HEK293 (cell line): ENCODE measurements around the gene DNAJC5.
A peak's percentile ranks its signal among the peaks of the same experiment; 100 is the strongest.

ENCODE experiments used
- CTCF ChIA-PET: fragments of 350-600 bp; formaldehyde crosslinking; extraction: SDS; loops from one replicate; lab custom pipeline; 2021; ENCODE audit warnings: antibody characterized with exemption; lab: Yijun Ruan, JAX
- POLR2A ChIA-PET: fragments of 300-600 bp; formaldehyde crosslinking; extraction: SDS; loops from one replicate; lab custom pipeline; 2020; ENCODE audit warnings: antibody characterized with exemption, inconsistent platforms; lab: Yijun Ruan, JAX
- H3K27ac ChIP-seq: fragments of 200-500 bp; sonication (Bioruptor generic); 2 replicates; pipeline ENCODE4 v1.5.1; 2014; ENCODE audit warnings: low read depth, low read length, control low read depth, inconsistent platforms; ENCODE audit errors: extremely low read depth
- H3K36me3 ChIP-seq, 2 experiments: fragments of 200-500 bp in 1 of 2; sonication (Bioruptor generic) in 1 of 2; 1 replicate in 1 of 2; 2 replicates in 1 of 2; pipeline ENCODE4 v1.5.1; 2014 to 2017; ENCODE audit warnings: inconsistent platforms in 2 of 2, low read length in 2 of 2; ENCODE audit not compliant: control insufficient read depth in 2 of 2, insufficient read depth in 1 of 2
- H3K4me1 ChIP-seq: fragments of 200-500 bp; sonication (Bioruptor generic); 2 replicates; pipeline ENCODE4 v1.5.1; 2014; ENCODE audit warnings: mild to moderate bottlenecking, low read length, inconsistent platforms; ENCODE audit not compliant: control insufficient read depth, insufficient read depth
- H3K4me3 ChIP-seq: 2 replicates; pipeline ENCODE4 v1.5.1; 2011; ENCODE audit warnings: low read depth, mild to moderate bottlenecking, control low read depth, low read length, moderate library complexity
- H3K9me3 ChIP-seq: fragments of 200-500 bp; sonication (Bioruptor generic); 2 replicates; pipeline ENCODE4 v1.5.1; 2014; ENCODE audit warnings: low read depth, low read length, inconsistent platforms; ENCODE audit not compliant: control insufficient read depth, insufficient read depth
- EGR2 ChIP-seq: fragments of 450-650 bp; formaldehyde crosslinking; IDR thresholded peaks from 2 replicates; pipeline ENCODE4 v1.5.1; 2016; ENCODE audit warnings: low read depth, missing biosample characterization, missing genetic modification characterization
- KLF7 ChIP-seq: fragments of 450-650 bp; formaldehyde crosslinking; IDR thresholded peaks from 2 replicates; pipeline ENCODE4 v1.5.1; 2016; ENCODE audit warnings: missing biosample characterization, missing genetic modification characterization, borderline replicate concordance
- SCRT2 ChIP-seq: fragments of 450-650 bp; formaldehyde crosslinking; IDR thresholded peaks from 2 replicates; pipeline ENCODE4 v1.5.1; 2016; ENCODE audit warnings: missing biosample characterization, missing genetic modification characterization
- SP2 ChIP-seq: fragments of 450-650 bp; formaldehyde crosslinking; IDR thresholded peaks from 2 replicates; pipeline ENCODE4 v1.5.1; 2016; ENCODE audit warnings: missing biosample characterization, missing genetic modification characterization
- ZFP37 ChIP-seq: fragments of 450-650 bp; formaldehyde crosslinking; IDR thresholded peaks from 2 replicates; pipeline ENCODE4 v1.5.1; 2016; ENCODE audit warnings: missing biosample characterization, missing genetic modification characterization
- ZNF112 ChIP-seq: fragments of 450-650 bp; formaldehyde crosslinking; IDR thresholded peaks from 2 replicates; pipeline ENCODE4 v1.5.0; 2017; ENCODE audit warnings: missing biosample characterization, missing genetic modification characterization
- ZNF155 ChIP-seq: fragments of 450-650 bp; formaldehyde crosslinking; IDR thresholded peaks from 2 replicates; pipeline ENCODE4 v1.5.1; 2016; ENCODE audit warnings: missing biosample characterization, missing genetic modification characterization
- ZNF174 ChIP-seq: fragments of 450-650 bp; formaldehyde crosslinking; IDR thresholded peaks from 2 replicates; pipeline ENCODE4 v1.5.0; 2017; ENCODE audit warnings: missing biosample characterization, mild to moderate bottlenecking, missing genetic modification characterization
- ZNF2 ChIP-seq: fragments of 450-650 bp; formaldehyde crosslinking; IDR thresholded peaks from 2 replicates; pipeline ENCODE4 v1.5.1; 2016; ENCODE audit warnings: missing biosample characterization, missing genetic modification characterization
- ZNF24 ChIP-seq: fragments of 450-650 bp; formaldehyde crosslinking; IDR thresholded peaks from 2 replicates; pipeline ENCODE4 v1.5.1; 2016; ENCODE audit warnings: missing biosample characterization, missing genetic modification characterization
- ZNF292 ChIP-seq: fragments of 450-650 bp; formaldehyde crosslinking; IDR thresholded peaks from 2 replicates; pipeline ENCODE4 v1.5.1; 2016; ENCODE audit warnings: low read depth, missing biosample characterization, missing genetic modification characterization, borderline replicate concordance
- ZNF335 ChIP-seq: fragments of 450-650 bp; formaldehyde crosslinking; conservative IDR thresholded peaks from 2 replicates; pipeline ENCODE4 v1.5.1; 2016; ENCODE audit warnings: missing biosample characterization, missing genetic modification characterization
- ZNF391 ChIP-seq: fragments of 450-650 bp; formaldehyde crosslinking; IDR thresholded peaks from 2 replicates; pipeline ENCODE4 v1.5.1; 2016; ENCODE audit warnings: low read depth, missing biosample characterization, missing genetic modification characterization, borderline replicate concordance
- ZNF473 ChIP-seq: fragments of 450-650 bp; formaldehyde crosslinking; IDR thresholded peaks from 2 replicates; pipeline ENCODE4 v1.5.1; 2017; ENCODE audit warnings: missing biosample characterization, missing genetic modification characterization
- ZNF571 ChIP-seq: fragments of 450-650 bp; formaldehyde crosslinking; IDR thresholded peaks from 2 replicates; pipeline ENCODE4 v1.5.0; 2017; ENCODE audit warnings: missing biosample characterization, missing genetic modification characterization
- ZNF677 ChIP-seq: fragments of 450-650 bp; IDR thresholded peaks from 2 replicates; pipeline ENCODE4 v1.5.0; 2018; ENCODE audit warnings: missing biosample characterization, mild to moderate bottlenecking, missing genetic modification characterization, moderate library complexity
- TF ChIP-seq, protein P1 (sequence below): fragments of 450-650 bp; formaldehyde crosslinking; IDR thresholded peaks from 2 replicates; pipeline ENCODE4 v1.5.1; 2017; ENCODE audit warnings: missing biosample characterization, missing genetic modification characterization
- TF ChIP-seq, protein P2 (sequence below): fragments of 450-650 bp; formaldehyde crosslinking; IDR thresholded peaks from 2 replicates; pipeline ENCODE4 v1.5.1; 2017; ENCODE audit warnings: missing biosample characterization, missing genetic modification characterization
- TF ChIP-seq, protein P3 (sequence below): fragments of 450-650 bp; formaldehyde crosslinking; IDR thresholded peaks from 2 replicates; pipeline ENCODE4 v1.5.1; 2017; ENCODE audit warnings: missing biosample characterization, missing genetic modification characterization
- TF ChIP-seq, protein P4 (sequence below): fragments of 450-650 bp; formaldehyde crosslinking; IDR thresholded peaks from 2 replicates; pipeline ENCODE4; 2016; ENCODE audit warnings: missing biosample characterization, missing genetic modification characterization

Gene DNAJC5

DNA sequence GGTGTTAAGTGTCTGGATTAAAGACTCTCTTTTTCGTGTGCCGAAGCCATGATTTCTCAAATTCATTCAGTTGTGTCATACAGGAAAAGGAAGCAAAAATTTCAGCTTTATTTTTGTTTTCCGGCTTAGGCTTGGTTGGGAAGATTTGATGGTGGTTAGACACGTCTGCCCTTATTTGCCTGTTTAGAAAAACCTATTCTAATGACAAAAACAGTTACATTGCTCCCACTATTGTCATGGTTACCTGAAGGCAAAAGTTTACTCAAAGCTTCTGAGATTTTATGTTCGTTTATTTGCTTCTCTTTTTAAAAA is 982 bp downstream of the DNAJC5 start:
- Histone ChIP-seq H3K9me3 (no peaks in the 10 kb centered on the region), H3K4me3 (peak overlapping the region; percentile 56), H3K4me1 (peaks cover 12% of the 10 kb centered on the region), H3K27ac (no peak overlapping the region), H3K36me3 (peaks cover 0 to 19% of the 10 kb centered on the region in 2 experiments; a peak in 1 of 3 replicates)
- TF ChIP-seq, protein P1, sequence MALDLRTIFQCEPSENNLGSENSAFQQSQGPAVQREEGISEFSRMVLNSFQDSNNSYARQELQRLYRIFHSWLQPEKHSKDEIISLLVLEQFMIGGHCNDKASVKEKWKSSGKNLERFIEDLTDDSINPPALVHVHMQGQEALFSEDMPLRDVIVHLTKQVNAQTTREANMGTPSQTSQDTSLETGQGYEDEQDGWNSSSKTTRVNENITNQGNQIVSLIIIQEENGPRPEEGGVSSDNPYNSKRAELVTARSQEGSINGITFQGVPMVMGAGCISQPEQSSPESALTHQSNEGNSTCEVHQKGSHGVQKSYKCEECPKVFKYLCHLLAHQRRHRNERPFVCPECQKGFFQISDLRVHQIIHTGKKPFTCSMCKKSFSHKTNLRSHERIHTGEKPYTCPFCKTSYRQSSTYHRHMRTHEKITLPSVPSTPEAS (tag by site-specific recombination): no peak
- TF ChIP-seq, protein P2, sequence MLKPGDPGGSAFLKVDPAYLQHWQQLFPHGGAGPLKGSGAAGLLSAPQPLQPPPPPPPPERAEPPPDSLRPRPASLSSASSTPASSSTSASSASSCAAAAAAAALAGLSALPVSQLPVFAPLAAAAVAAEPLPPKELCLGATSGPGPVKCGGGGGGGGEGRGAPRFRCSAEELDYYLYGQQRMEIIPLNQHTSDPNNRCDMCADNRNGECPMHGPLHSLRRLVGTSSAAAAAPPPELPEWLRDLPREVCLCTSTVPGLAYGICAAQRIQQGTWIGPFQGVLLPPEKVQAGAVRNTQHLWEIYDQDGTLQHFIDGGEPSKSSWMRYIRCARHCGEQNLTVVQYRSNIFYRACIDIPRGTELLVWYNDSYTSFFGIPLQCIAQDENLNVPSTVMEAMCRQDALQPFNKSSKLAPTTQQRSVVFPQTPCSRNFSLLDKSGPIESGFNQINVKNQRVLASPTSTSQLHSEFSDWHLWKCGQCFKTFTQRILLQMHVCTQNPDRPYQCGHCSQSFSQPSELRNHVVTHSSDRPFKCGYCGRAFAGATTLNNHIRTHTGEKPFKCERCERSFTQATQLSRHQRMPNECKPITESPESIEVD (tag by site-specific recombination): no peak
- TF ChIP-seq ZNF473 (tag by site-specific recombination): no peak
- no peak for TF ChIP-seq ZNF2 (tag by site-specific recombination)
- no peak for TF ChIP-seq ZNF24 (tag by site-specific recombination)
- no peak for TF ChIP-seq KLF7 (tag by site-specific recombination)
- no peak for TF ChIP-seq ZNF571 (tag by site-specific recombination)
- TF ChIP-seq ZNF155 (tag by site-specific recombination): no peak
- peak; percentile 82 for TF ChIP-seq ZNF335
- TF ChIP-seq, protein P3, sequence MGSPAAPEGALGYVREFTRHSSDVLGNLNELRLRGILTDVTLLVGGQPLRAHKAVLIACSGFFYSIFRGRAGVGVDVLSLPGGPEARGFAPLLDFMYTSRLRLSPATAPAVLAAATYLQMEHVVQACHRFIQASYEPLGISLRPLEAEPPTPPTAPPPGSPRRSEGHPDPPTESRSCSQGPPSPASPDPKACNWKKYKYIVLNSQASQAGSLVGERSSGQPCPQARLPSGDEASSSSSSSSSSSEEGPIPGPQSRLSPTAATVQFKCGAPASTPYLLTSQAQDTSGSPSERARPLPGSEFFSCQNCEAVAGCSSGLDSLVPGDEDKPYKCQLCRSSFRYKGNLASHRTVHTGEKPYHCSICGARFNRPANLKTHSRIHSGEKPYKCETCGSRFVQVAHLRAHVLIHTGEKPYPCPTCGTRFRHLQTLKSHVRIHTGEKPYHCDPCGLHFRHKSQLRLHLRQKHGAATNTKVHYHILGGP: no peak
- peak; percentile 41; the same call in 1 of the 2 replicates for TF ChIP-seq SCRT2 (tag by site-specific recombination)
- no peak for TF ChIP-seq ZNF677 (tag by site-specific recombination)
- TF ChIP-seq, protein P4, sequence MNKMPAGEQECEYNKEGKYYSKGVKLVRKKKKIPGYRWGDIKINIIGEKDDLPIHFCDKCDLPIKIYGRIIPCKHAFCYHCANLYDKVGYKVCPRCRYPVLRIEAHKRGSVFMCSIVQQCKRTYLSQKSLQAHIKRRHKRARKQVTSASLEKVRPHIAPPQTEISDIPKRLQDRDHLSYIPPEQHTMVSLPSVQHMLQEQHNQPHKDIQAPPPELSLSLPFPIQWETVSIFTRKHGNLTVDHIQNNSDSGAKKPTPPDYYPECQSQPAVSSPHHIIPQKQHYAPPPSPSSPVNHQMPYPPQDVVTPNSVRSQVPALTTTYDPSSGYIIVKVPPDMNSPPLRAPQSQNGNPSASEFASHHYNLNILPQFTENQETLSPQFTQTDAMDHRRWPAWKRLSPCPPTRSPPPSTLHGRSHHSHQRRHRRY (tag by site-specific recombination): no peak
- TF ChIP-seq ZNF292: 0 out of 2 replicates have a peak, but pooled peaks have one; percentile 5
- 0 out of 2 replicates have a peak, but pooled peaks have one; percentile 22 for TF ChIP-seq ZFP37 (tag by site-specific recombination)
- TF ChIP-seq EGR2 (tag by site-specific recombination): no peak
- TF ChIP-seq ZNF112 (tag by site-specific recombination): no peak
- TF ChIP-seq SP2 (tag by site-specific recombination): no peak
- no peak for TF ChIP-seq ZNF391
- TF ChIP-seq ZNF174 (tag by site-specific recombination): no peak
- ChIA-PET POLR2A (interaction anchor here (1.0 to 3.1 kb wide), 5 partner anchors 31 to 254 kb away, joined by 3 to 14 read pairs (median 4); partner anchors contain the start of genes ARFRP1, TPD52L2, UCKL1 and ZGPAT), CTCF (interaction anchor here (0.5 to 2.6 kb wide), 7 partner anchors 9 to 85 kb away, joined by 3 to 8 read pairs (median 4); partner anchors contain the start of gene PRPF6)
